K562 (cell line): ENCODE data around the gene TSEN34. TPM values are rescaled to one million over a fixed set of nuclear protein-coding genes. Genes with fewer than 3 reads are reported as not detected.

Experiments used
- CEBPB ChIP-seq: fragments of 450-650 bp; IDR thresholded peaks from 2 replicates; pipeline ENCODE4 v1.6.1; 2016; ENCODE audit warnings: missing genetic modification characterization, missing compliant biosample characterization
- CHD4 ChIP-seq: fragments of 200-600 bp; sonication (generic); IDR thresholded peaks from 3 replicates; pipeline ENCODE4 v1.6.1; 2012; ENCODE audit warnings: low read depth, mild to moderate bottlenecking, mixed read lengths, low read length, inconsistent platforms; ENCODE audit not compliant: insufficient read depth, insufficient replicate concordance, poor library complexity, severe bottlenecking
- CREB3L1 ChIP-seq: fragments of 450-650 bp; IDR thresholded peaks from 2 replicates; pipeline ENCODE4 v1.6.1; 2014; ENCODE audit warnings: low read depth, mild to moderate bottlenecking, moderate library complexity, borderline replicate concordance
- ELF4 ChIP-seq: fragments of 450-650 bp; formaldehyde crosslinking; IDR thresholded peaks from 2 replicates; pipeline ENCODE4 v1.4.0; 2022; ENCODE audit warnings: missing genetic modification characterization
- ESRRA ChIP-seq: fragments of 450-650 bp; IDR thresholded peaks from 2 replicates; pipeline ENCODE4 v1.6.1; 2014; ENCODE audit warnings: low read depth, mild to moderate bottlenecking, moderate library complexity, borderline replicate concordance
- KAT7 ChIP-seq: sonication (generic); formaldehyde crosslinking; IDR thresholded peaks from 2 replicates; pipeline ENCODE4 v1.8.0; 2022; ENCODE audit warnings: missing genetic modification reagents, mild to moderate bottlenecking, borderline replicate concordance
- KLF16 ChIP-seq: IDR thresholded peaks from 2 replicates; pipeline ENCODE4 v1.6.1; 2016; ENCODE audit warnings: antibody characterized with exemption
- MEIS2 ChIP-seq: fragments of 450-650 bp; IDR thresholded peaks from 2 replicates; pipeline ENCODE4 v1.6.1; 2014; ENCODE audit warnings: mild to moderate bottlenecking; ENCODE audit not compliant: partially characterized antibody
- MYBL2 ChIP-seq, 2 experiments: fragments of 450-650 bp in 1 of 2; sonication (generic) in 1 of 2; formaldehyde crosslinking in 1 of 2; IDR thresholded peaks; 2 replicates each; pipeline versions ENCODE4 v1.6.1 to v1.8.1; 2017 to 2022; ENCODE audit warnings: borderline replicate concordance in 1 of 2, inconsistent platforms in 1 of 2, low read depth in 1 of 2, mild to moderate bottlenecking in 1 of 2, missing genetic modification reagents in 1 of 2, moderate library complexity in 1 of 2
- MYC ChIP-seq, 2 experiments: fragments of 250-450 bp in 1 of 2; sonication (Bioruptor Pico) in 1 of 2; IDR thresholded peaks; 2 replicates each; pipeline versions ENCODE4 v1.5.1 to v1.6.1; 2012 to 2021; ENCODE audit warnings: low read depth in 2 of 2, borderline replicate concordance in 1 of 2, improper control_type of control experiment in 1 of 2, low read length in 1 of 2, mild to moderate bottlenecking in 1 of 2, moderate library complexity in 1 of 2
- NR2C2 ChIP-seq, 2 experiments: fragments of 200-800 bp in 1 of 2; sonication (Bioruptor generic) in 1 of 2; sonication (generic) in 1 of 2; formaldehyde crosslinking in 1 of 2; IDR thresholded peaks; 2 replicates each; pipeline versions ENCODE4 v1.6.1 to v1.8.0; 2016 to 2022; ENCODE audit warnings: mild to moderate bottlenecking in 1 of 2, missing compliant biosample characterization in 1 of 2, missing genetic modification characterization in 1 of 2, missing genetic modification reagents in 1 of 2
- NRF1 ChIP-seq, 2 experiments: fragments of 450-650 bp; IDR thresholded peaks in 1 of 2; conservative IDR thresholded peaks in 1 of 2; 2 replicates each; pipeline ENCODE4 v1.6.1; 2014; ENCODE audit warnings: mild to moderate bottlenecking in 2 of 2
- POU5F1 ChIP-seq: fragments of 150-350 bp; IDR thresholded peaks from 2 replicates; pipeline ENCODE4 v1.6.1; 2014; ENCODE audit warnings: borderline replicate concordance, low read length, low read depth, mild to moderate bottlenecking; ENCODE audit not compliant: partially characterized antibody
- SMAD1 ChIP-seq: fragments of 150-350 bp; IDR thresholded peaks from 2 replicates; pipeline ENCODE4 v1.6.1; 2014; ENCODE audit warnings: low read length, low read depth; ENCODE audit not compliant: partially characterized antibody
- SNAPC5 ChIP-seq: fragments of 250-450 bp; sonication (Bioruptor Pico); IDR thresholded peaks from 2 replicates; pipeline ENCODE4 v1.8.0; 2021; ENCODE audit warnings: moderate library complexity, mild to moderate bottlenecking, inconsistent platforms
- STAT5B ChIP-seq: fragments of 250-450 bp; sonication (Bioruptor Pico); IDR thresholded peaks from 2 replicates; pipeline ENCODE4 v1.8.0; 2021; ENCODE audit warnings: mild to moderate bottlenecking, inconsistent platforms
- ZBTB5 ChIP-seq: fragments of 450-650 bp; IDR thresholded peaks from 2 replicates; pipeline ENCODE4 v1.6.1; 2017; ENCODE audit warnings: antibody characterized with exemption
- ZNF224 ChIP-seq: sonication (generic); formaldehyde crosslinking; IDR thresholded peaks from 2 replicates; pipeline ENCODE4 v1.8.0; 2022; ENCODE audit warnings: mild to moderate bottlenecking, missing genetic modification reagents
- polyA plus RNA-seq, 8 experiments: library from polyadenylated mRNA; depleted of rRNA in 4 of 8; stranded (reverse) in 5 of 8; unstranded in 3 of 8; fragments of >200 nt; fragmentation: Nextera tagmentation in 2 of 8; fragmentation: Illumina TruSeq in 1 of 8; extraction: Ambion mirVana in 2 of 8; extraction: Trizol in 1 of 8; gene quantifications; 2 replicates each; pipeline versions ENCODE4 v1.2.1 to v1.2.3, GENCODE V29; 2011 to 2014; ENCODE audit warnings: inconsistent platforms in 1 of 8, missing spikeins in 1 of 8
- total RNA-seq, 7 experiments: library from RNA; depleted of rRNA in 6 of 7; stranded (reverse); fragments of >200 nt in 6 of 7; fragmentation: Illumina TruSeq in 2 of 7; extraction: Trizol in 2 of 7; gene quantifications; 2 replicates each; pipeline versions ENCODE4 v1.2.1 to v1.2.3, GENCODE V29; 2011 to 2021; ENCODE audit warnings: low replicate concordance in 1 of 7
- TF ChIP-seq, protein P1 (sequence below): fragments of 250-450 bp; sonication (Bioruptor Pico); IDR thresholded peaks from 2 replicates; pipeline ENCODE4 v1.4.0; 2020; ENCODE audit warnings: mild to moderate bottlenecking, moderate library complexity

TSEN34 gene
- total and polyA plus RNA-seq, 9 of the 15 experiments (the other 6 are each of a cell fraction or from before 2014, with no cell fraction given): 3.1 to 57.6 (median 29.5) TPM

DNA sequence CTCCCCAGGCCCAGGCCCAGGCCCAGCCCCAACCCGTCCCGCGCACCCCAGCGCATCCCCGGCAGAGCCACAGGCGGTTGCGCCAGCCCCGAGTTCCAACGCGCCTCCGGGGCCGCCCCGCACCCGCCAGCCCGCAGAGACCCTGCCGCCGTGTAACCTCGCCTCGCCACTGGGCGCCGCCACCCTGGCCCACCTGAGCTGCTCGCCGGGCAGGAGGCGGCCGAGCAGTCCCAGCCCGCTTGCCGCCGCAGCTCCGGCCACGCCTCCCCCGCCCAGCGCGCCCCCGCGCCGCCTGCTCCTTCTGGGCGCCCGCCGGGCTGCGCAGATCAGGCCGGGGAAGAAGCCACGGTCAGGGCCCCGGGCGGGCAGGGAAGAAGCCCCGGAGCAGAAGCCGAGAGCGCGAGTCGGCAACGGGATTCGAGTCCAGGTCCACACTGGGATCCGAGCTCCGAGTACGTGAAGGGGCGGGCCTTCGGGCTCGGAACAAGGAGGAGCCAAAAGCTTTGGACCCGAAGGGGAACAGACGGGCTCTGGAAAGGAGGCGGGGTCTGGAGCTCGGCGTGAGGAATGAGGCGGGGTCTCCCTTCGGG lies 1.9 kb upstream of the TSEN34 start, which contains the start of gene MBOAT7 (continued):
- TF ChIP-seq ZBTB5 (peak; percentile 96), STAT5B (CRISPR knock-in tag) (no peak), MEIS2 (no peak), MYC (IDR thresholded peaks at IDR 0.05; ENCODE audit: low read depth, low read length) (no peak), MYC (CRISPR knock-in tag; IDR thresholded peaks at IDR 0.05; ENCODE audit: borderline replicate concordance, low read depth) (no peak), MYBL2 (IDR thresholded peaks at IDR 0.05; ENCODE audit: low read depth) (no peak), MYBL2 (CRISPR knock-in tag; IDR thresholded peaks at IDR 0.05; ENCODE audit: borderline replicate concordance) (no peak), NRF1 (conservative IDR thresholded peaks at IDR 0.05 in 1 of 2, IDR thresholded peaks at IDR 0.05 in 1 of 2) (peak; percentile 83 to 86; a peak in 2 of 4 replicates), CHD4 (no peak), SMAD1 (no peak), ELF4 (no peak), ZNF224 (CRISPR knock-in tag) (no peak), CREB3L1 (peak; percentile 65), KLF16 (no peak), SNAPC5 (CRISPR knock-in tag) (no peak), POU5F1 (peak; percentile 19), CEBPB (tag) (no peak), NR2C2 (CRISPR knock-in tag; IDR thresholded peaks at IDR 0.05) (no peak; the same call in 1 of the 2 replicates), NR2C2 (tag; IDR thresholded peaks at IDR 0.05) (no peak), ESRRA (peak; percentile 31; the same call in 1 of the 2 replicates), KAT7 (no peak)
- TF ChIP-seq, protein P1, sequence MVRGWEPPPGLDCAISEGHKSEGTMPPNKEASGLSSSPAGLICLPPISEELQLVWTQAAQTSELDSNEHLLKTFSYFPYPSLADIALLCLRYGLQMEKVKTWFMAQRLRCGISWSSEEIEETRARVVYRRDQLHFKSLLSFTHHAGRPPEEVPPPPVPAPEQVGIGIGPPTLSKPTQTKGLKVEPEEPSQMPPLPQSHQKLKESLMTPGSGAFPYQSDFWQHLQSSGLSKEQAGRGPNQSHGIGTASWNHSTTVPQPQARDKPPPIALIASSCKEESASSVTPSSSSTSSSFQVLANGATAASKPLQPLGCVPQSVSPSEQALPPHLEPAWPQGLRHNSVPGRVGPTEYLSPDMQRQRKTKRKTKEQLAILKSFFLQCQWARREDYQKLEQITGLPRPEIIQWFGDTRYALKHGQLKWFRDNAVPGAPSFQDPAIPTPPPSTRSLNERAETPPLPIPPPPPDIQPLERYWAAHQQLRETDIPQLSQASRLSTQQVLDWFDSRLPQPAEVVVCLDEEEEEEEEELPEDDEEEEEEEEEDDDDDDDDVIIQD (CRISPR knock-in tag): no peak
